Right atrium auricular region (tissue), 2 donors: ENCODE measurements around the gene ORMDL3. TPM values are rescaled to one million over a fixed set of nuclear protein-coding genes. Genes with fewer than 3 reads are reported as not detected.
A peak's percentile ranks its signal among the peaks of the same experiment; 100 is the strongest.
"Not testable (repeated sequence)": the region's sequence is repeated elsewhere in the genome, so short reads cannot be mapped to it uniquely, and the experiment has no call there.

ENCODE experiments used
- DNase-seq: peaks from one replicate; pipeline ENCODE4 v3.0.0-alpha.2; 2019; ENCODE audit warnings: low spot score
- H3K27ac ChIP-seq, 2 donors: fragments of 200-600 bp; sonication (generic); 1 replicate in 1 of 2; 2 replicates in 1 of 2; pipeline ENCODE4 v1.5.1; 2016 to 2019
- H3K27me3 ChIP-seq, 2 donors: fragments of 200-600 bp; sonication (generic); one replicate each; pipeline versions ENCODE4 v1.5.1 to v1.6.0; 2017 to 2019
- H3K36me3 ChIP-seq: fragments of 200-600 bp; sonication (generic); one replicate; pipeline ENCODE4 v1.5.1; 2016
- H3K4me1 ChIP-seq, 2 donors: fragments of 200-600 bp; sonication (generic); one replicate each; pipeline versions ENCODE4 v1.5.1 to v1.6.0; 2017 to 2019
- H3K4me3 ChIP-seq, 2 donors: fragments of 200-600 bp; sonication (generic); 1 replicate in 1 of 2; 2 replicates in 1 of 2; pipeline ENCODE4 v1.5.1; 2017 to 2019; ENCODE audit warnings: mild to moderate bottlenecking in 1 of 2, moderate library complexity in 1 of 2
- H3K9me3 ChIP-seq, 2 donors: fragments of 200-600 bp; sonication (generic); one replicate each; pipeline ENCODE4 v1.5.1; 2019
- CTCF ChIP-seq, 2 donors: fragments of 200-600 bp; sonication (generic); IDR thresholded peaks; one replicate each; pipeline ENCODE4 v1.5.1; 2019; ENCODE audit warnings: antibody characterized with exemption in 2 of 2
- total RNA-seq, 2 donors: library from RNA; depleted of rRNA; stranded (reverse); fragments of >200 nt; gene quantifications; one replicate each; pipeline ENCODE4 v1.1.0, GENCODE V29; 2016

The ORMDL3 gene
- total RNA-seq, 2 donors from 2014 or later = 31.5 to 41.5 TPM

GRCh38 chr17:39913989-39914388, 13.4 kb downstream of the ORMDL3 start:
- no peak for TF ChIP-seq CTCF (IDR thresholded peaks at IDR 0.05)
- no peaks in the 10 kb centered on the region for H3K27me3 ChIP-seq
- H3K27ac ChIP-seq = no peak overlapping the region
- H3K4me3 ChIP-seq = no peak overlapping the region
- peaks cover under 1% of the 10 kb centered on the region for H3K36me3 ChIP-seq
- no peaks in the 10 kb centered on the region for H3K4me1 ChIP-seq
- no peaks in the 10 kb centered on the region for H3K9me3 ChIP-seq
- DNase-seq = no peak

GRCh38 chr17:39908789-39909352, 18.5 kb downstream of the ORMDL3 start:
- Histone ChIP-seq H3K4me3 (no peak overlapping the region), H3K27ac (no peak overlapping the region), H3K9me3 (no peaks in the 10 kb centered on the region), H3K27me3 (no peaks in the 10 kb centered on the region), H3K36me3 (peaks cover under 1% of the 10 kb centered on the region), H3K4me1 (no peaks in the 10 kb centered on the region)
- no peak for DNase-seq
- no peak for TF ChIP-seq CTCF (IDR thresholded peaks at IDR 0.05)

- DNase-seq = no peak
- TF ChIP-seq CTCF (IDR thresholded peaks at IDR 0.05) = no peak
- Histone ChIP-seq H3K36me3 (peaks cover 8% of the 10 kb centered on the region), H3K27ac (no peak overlapping the region), H3K4me3 (no peak overlapping the region), H3K4me1 (no peaks in the 10 kb centered on the region), H3K27me3 (no peaks in the 10 kb centered on the region), H3K9me3 (no peaks in the 10 kb centered on the region)
Measured at GRCh38 chr17:39904990-39905288, 22.5 kb downstream of the ORMDL3 start.

GRCh38 chr17:39903158-39903884, 24.1 kb downstream of the ORMDL3 start:
- TF ChIP-seq CTCF (IDR thresholded peaks at IDR 0.05) = no peak
- H3K9me3 ChIP-seq = no peaks in the 10 kb centered on the region
- no peak overlapping the region for H3K27ac ChIP-seq
- H3K4me3 ChIP-seq = no peak overlapping the region
- no peaks in the 10 kb centered on the region for H3K4me1 ChIP-seq
- peaks cover 8% of the 10 kb centered on the region for H3K36me3 ChIP-seq
- peak; percentile 5 for DNase-seq
- H3K27me3 ChIP-seq = no peaks in the 10 kb centered on the region

- not testable (repeated sequence) for H3K4me3 ChIP-seq, H3K27me3 ChIP-seq, H3K4me1 ChIP-seq, H3K9me3 ChIP-seq, H3K36me3 ChIP-seq, H3K27ac ChIP-seq
- peak; percentile 18 for DNase-seq
Measured at GRCh38 chr17:39902027-39902426, 25.4 kb downstream of the ORMDL3 start.

GRCh38 chr17:39899215-39899614, 28.2 kb downstream of the ORMDL3 start:
- Histone ChIP-seq H3K27me3 (no peaks in the 10 kb centered on the region), H3K4me3 (no peak overlapping the region), H3K9me3 (no peaks in the 10 kb centered on the region), H3K27ac (no peak overlapping the region), H3K4me1 (no peaks in the 10 kb centered on the region), H3K36me3 (peaks cover 8% of the 10 kb centered on the region)
- DNase-seq = no peak
- no peak for TF ChIP-seq CTCF (IDR thresholded peaks at IDR 0.05)
